Middle frontal gyrus (tissue), 1 donor: Measurements from ENCODE around the gene KRTAP10-9.
"Not testable (repeated sequence)": the region's sequence is repeated elsewhere in the genome, so short reads cannot be mapped to it uniquely, and the experiment has no call there.

ENCODE experiments used
- DNase-seq: peaks from one replicate; pipeline ENCODE4 v3.0.0-alpha.2; 2015; ENCODE audit warnings: low spot score; ENCODE audit errors: extremely low spot score

Gene KRTAP10-9

GRCh38 chr21:44594406-44594916 lies 32.4 kb upstream of the KRTAP10-9 start:
- no peak for DNase-seq

GRCh38 chr21:44595524-44595923 lies 31.4 kb upstream of the KRTAP10-9 start:
- no peak for DNase-seq

GRCh38 chr21:44596068-44596725 lies 30.7 kb upstream of the KRTAP10-9 start:
- DNase-seq: no peak

- DNase-seq: no peak
Observed at GRCh38 chr21:44598061-44598460, 28.8 kb upstream of the KRTAP10-9 start.

- DNase-seq: no peak
Observed at GRCh38 chr21:44599264-44600029, 27.4 kb upstream of the KRTAP10-9 start.

GRCh38 chr21:44600118-44600978 lies 26.5 kb upstream of the KRTAP10-9 start, which contains the start of gene KRTAP10-7:
TSS of gene KRTAP10-7 (plus strand) at chr21:44600597. CDS start at chr21:44600622, 25 bp downstream.
- DNase-seq: not testable (repeated sequence)

GRCh38 chr21:44601091-44601490 lies 25.8 kb upstream of the KRTAP10-9 start:
- DNase-seq: not testable (repeated sequence)

- no peak for DNase-seq
Observed at GRCh38 chr21:44601596-44602462, 25.1 kb upstream of the KRTAP10-9 start.

- DNase-seq: no peak
Observed at GRCh38 chr21:44602463-44602850, 24.4 kb upstream of the KRTAP10-9 start.

- DNase-seq: no peak
Observed at GRCh38 chr21:44603109-44603875, 23.6 kb upstream of the KRTAP10-9 start.

GRCh38 chr21:44603911-44604310 lies 23.0 kb upstream of the KRTAP10-9 start:
- no peak for DNase-seq

GRCh38 chr21:44606495-44606894 lies 20.4 kb upstream of the KRTAP10-9 start:
- no peak for DNase-seq

GRCh38 chr21:44609193-44609592 lies 17.7 kb upstream of the KRTAP10-9 start:
- no peak for DNase-seq

GRCh38 chr21:44610157-44610843 lies 16.6 kb upstream of the KRTAP10-9 start:
- DNase-seq: not testable (repeated sequence)

- no peak for DNase-seq
Observed at GRCh38 chr21:44611551-44611950, 15.3 kb upstream of the KRTAP10-9 start.

- no peak for DNase-seq
Observed at GRCh38 chr21:44612029-44612486, 14.8 kb upstream of the KRTAP10-9 start, which contains the start of gene KRTAP10-8. TSS of gene KRTAP10-8 (plus strand) at chr21:44612079. CDS start at chr21:44612101, 22 bp downstream.

GRCh38 chr21:44612669-44613229 lies 14.1 kb upstream of the KRTAP10-9 start:
- no peak for DNase-seq

- DNase-seq: no peak
Observed at GRCh38 chr21:44613386-44614155, 13.3 kb upstream of the KRTAP10-9 start.
